PFSK-1 (cell line): ENCODE data around the gene TSFM.
A peak's percentile ranks its signal among the peaks of the same experiment; 100 is the strongest.

Source experiments
- FOXP2 ChIP-seq: optimal IDR thresholded peaks from 2 replicates; pipeline ENCODE3; 2011; ENCODE audit warnings: borderline replicate concordance, control low read depth, inconsistent platforms; ENCODE audit not compliant: insufficient read depth; ENCODE audit errors: extremely low read length, extremely low read depth
- POLR2AphosphoS5 ChIP-seq: IDR thresholded peaks from 2 replicates; pipeline ENCODE4 v1.6.1; 2012; ENCODE audit warnings: low read depth, mild to moderate bottlenecking, control low read depth, low read length, moderate library complexity
- SIN3A ChIP-seq: IDR thresholded peaks from 2 replicates; pipeline ENCODE4 v1.6.1; 2012; ENCODE audit warnings: mild to moderate bottlenecking, low read length, moderate library complexity, borderline replicate concordance; ENCODE audit not compliant: insufficient read depth
- TAF1 ChIP-seq: IDR thresholded peaks from 2 replicates; pipeline ENCODE4 v1.6.1; 2012; ENCODE audit warnings: low read length, control low read depth, borderline replicate concordance; ENCODE audit not compliant: insufficient read depth
- TF ChIP-seq, protein P1 (sequence below), 2 experiments: IDR thresholded peaks; 2 replicates each; pipeline versions ENCODE4 v1.6.1 to v1.8.0; 2011 to 2012; ENCODE audit warnings: low read depth in 2 of 2, low read length in 2 of 2, control low read depth in 1 of 2, inconsistent platforms in 1 of 2, mild to moderate bottlenecking in 1 of 2, moderate library complexity in 1 of 2; ENCODE audit not compliant: insufficient read depth in 1 of 2

TSFM gene

DNA sequence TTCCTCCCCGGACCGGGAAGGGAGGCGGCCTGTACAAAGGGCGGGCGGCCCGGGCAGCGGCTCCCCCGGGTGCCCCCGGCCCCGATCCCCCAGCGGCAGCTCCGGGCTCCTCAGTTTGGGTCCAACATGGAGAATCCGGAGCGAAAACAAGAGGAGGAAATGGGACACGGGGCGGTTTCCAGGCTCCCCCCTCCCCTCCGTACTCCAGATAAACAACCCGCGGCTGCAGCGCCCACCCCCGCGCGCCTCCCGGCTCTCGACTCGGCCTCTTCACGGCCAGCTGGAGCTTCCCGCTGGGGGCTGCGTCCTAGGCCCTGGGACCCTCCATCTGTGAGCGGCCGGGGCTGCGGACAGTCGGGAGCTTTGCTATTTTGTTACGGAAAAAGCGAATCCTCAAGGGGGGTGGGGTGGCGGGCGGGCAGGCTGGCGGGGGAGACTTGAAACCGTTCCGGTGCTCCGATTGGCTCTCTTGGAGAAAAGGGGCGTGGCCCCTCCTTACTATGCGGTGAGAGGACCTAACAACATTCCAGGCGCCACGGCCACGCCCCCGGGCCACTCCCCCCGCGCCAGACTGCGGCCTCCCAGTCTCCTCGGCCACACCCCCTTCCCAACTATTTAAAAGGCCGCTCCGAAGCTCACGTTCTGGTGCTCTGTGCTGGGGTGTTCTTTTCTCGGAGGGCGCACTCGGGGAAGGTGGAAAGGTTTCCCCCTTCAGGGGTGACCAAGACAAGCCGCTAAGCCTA is 64.2 kb downstream of the TSFM start, which contains the start of gene CTDSP2:
Gene CTDSP2 (minus strand): TSS at position 153 of the 743 bp plus-strand sequence. CDS start 294 bp downstream, outside the sequence.
- peak; percentile 83 for TF ChIP-seq FOXP2
- peak; percentile 82; the same call in 1 of the 2 replicates for TF ChIP-seq TAF1
- TF ChIP-seq, protein P1, sequence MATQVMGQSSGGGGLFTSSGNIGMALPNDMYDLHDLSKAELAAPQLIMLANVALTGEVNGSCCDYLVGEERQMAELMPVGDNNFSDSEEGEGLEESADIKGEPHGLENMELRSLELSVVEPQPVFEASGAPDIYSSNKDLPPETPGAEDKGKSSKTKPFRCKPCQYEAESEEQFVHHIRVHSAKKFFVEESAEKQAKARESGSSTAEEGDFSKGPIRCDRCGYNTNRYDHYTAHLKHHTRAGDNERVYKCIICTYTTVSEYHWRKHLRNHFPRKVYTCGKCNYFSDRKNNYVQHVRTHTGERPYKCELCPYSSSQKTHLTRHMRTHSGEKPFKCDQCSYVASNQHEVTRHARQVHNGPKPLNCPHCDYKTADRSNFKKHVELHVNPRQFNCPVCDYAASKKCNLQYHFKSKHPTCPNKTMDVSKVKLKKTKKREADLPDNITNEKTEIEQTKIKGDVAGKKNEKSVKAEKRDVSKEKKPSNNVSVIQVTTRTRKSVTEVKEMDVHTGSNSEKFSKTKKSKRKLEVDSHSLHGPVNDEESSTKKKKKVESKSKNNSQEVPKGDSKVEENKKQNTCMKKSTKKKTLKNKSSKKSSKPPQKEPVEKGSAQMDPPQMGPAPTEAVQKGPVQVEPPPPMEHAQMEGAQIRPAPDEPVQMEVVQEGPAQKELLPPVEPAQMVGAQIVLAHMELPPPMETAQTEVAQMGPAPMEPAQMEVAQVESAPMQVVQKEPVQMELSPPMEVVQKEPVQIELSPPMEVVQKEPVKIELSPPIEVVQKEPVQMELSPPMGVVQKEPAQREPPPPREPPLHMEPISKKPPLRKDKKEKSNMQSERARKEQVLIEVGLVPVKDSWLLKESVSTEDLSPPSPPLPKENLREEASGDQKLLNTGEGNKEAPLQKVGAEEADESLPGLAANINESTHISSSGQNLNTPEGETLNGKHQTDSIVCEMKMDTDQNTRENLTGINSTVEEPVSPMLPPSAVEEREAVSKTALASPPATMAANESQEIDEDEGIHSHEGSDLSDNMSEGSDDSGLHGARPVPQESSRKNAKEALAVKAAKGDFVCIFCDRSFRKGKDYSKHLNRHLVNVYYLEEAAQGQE (IDR thresholded peaks at IDR 0.05; ENCODE audit: insufficient read depth in 1 of 2, low read depth in 2 of 2, low read length in 2 of 2) = peak in 1 of 2 experiments; percentile 48; a peak in 1 of 4 replicates
- peak; percentile 77 for TF ChIP-seq POLR2AphosphoS5
- peak; percentile 90 for TF ChIP-seq SIN3A
